Measurements from ENCODE around the gene SLC35B1.

- TF ChIP-seq POLR2A (IDR thresholded peaks at IDR 0.05): no peak
- no peak for TF ChIP-seq CTCF (IDR thresholded peaks at IDR 0.05)
Measured at GRCh38 chr17:49722066-49722465, 14.3 kb upstream of the SLC35B1 start.

Measured in breast epithelium (tissue), 3 donors.